ENCODE data around the gene TENM3.

GRCh38 chr4:182391111-182391684 lies 148.0 kb downstream of the TENM3 start:
- no peak for TF ChIP-seq CTCF (IDR thresholded peaks at IDR 0.05)
- no peak for TF ChIP-seq ZFX (IDR thresholded peaks at IDR 0.05; ENCODE audit: borderline replicate concordance)
